Right cardiac atrium (tissue), 5 donors: ENCODE data around the gene MTARC2. TPM values are rescaled to one million over a fixed set of nuclear protein-coding genes. Genes with fewer than 3 reads are reported as not detected.

Experiments
- ATAC-seq, 2 donors: fragments of 200-7000 bp; cut with Tn5 transposase; one replicate each; pipeline versions ENCODE4 v1.8.0 to v1.9.1; 2020; ENCODE audit warnings: moderate library complexity in 2 of 2, mild to moderate bottlenecking in 1 of 2
- DNase-seq, 3 donors: peaks; one replicate each; pipeline ENCODE4 v3.0.0-alpha.2; 2020
- H3K27ac ChIP-seq: one replicate; pipeline ENCODE4 v1.5.1; 2013; ENCODE audit warnings: mild to moderate bottlenecking, low read length, control low read depth, moderate library complexity
- H3K27me3 ChIP-seq: one replicate; pipeline ENCODE4 v1.6.1; 2013; ENCODE audit not compliant: control insufficient read depth, insufficient read depth
- H3K4me1 ChIP-seq: one replicate; pipeline ENCODE4 v1.6.1; 2013; ENCODE audit warnings: low read length; ENCODE audit not compliant: control insufficient read depth, insufficient read depth
- H3K4me3 ChIP-seq: one replicate; pipeline ENCODE4 v1.5.1; 2013; ENCODE audit warnings: low read length, control low read depth
- H3K9me3 ChIP-seq: one replicate; pipeline ENCODE4 v1.6.1; 2013; ENCODE audit warnings: low read length; ENCODE audit not compliant: control insufficient read depth
- WGBS: extraction: QIAGEN DNeasy Blood & Tissue Kit; methylation state at CpG from one replicate; pipeline ENCODE4 v1.1.7; 2013; 5-methylcytosine and 5-hydroxymethylcytosine counted together
- intact Hi-C, 4 donors: fragments of 100-400 bp; cut with DNase I; formaldehyde crosslinking; loops; one replicate each; pipeline versions ENCODE4 v1.11.0 to v1.14.0; 2022 to 2023
- polyA plus RNA-seq: library from polyadenylated mRNA; stranded (reverse); fragments of 200-250 nt; gene quantifications from one replicate; pipeline ENCODE4 v1.2.3, GENCODE V29; 2013
- total RNA-seq, 4 donors: library from RNA; stranded (reverse); fragmentation: NEBNext Ultra II Directional; extraction: Animal tissue kit (Norgen Biotek cat#: 25700); gene quantifications; one replicate each; pipeline ENCODE4 v1.2.1, GENCODE V29; 2021
- donor health status: healthy with polysubstance abuse.
- donor health status: DM: no; HTN: yes; CAD: no.
- donor health status: DM: no; HTN: no; CAD: no.
- donor health status: DM: no; HTN: yes; CAD: no; lungs with severe emphysema.
- donor health status: DM: yes; HTN: yes; CAD: no.

The MTARC2 gene
- total and polyA plus RNA-seq, 5 donors, result 25.9 to 33.0 (median 30.7) TPM

- intact Hi-C loops, result no loop called here
- H3K27me3 ChIP-seq, result no peaks in the 10 kb centered on the region
- no peak overlapping the region for H3K27ac ChIP-seq
- ATAC-seq (peak; percentile 34 to 51), DNase-seq (peak in 2 of 3 donors; percentile 62 to 68)
- H3K9me3 ChIP-seq, result no peaks in the 10 kb centered on the region
- H3K4me1 ChIP-seq, result peaks cover 13% of the 10 kb centered on the region
- H3K4me3 ChIP-seq, result no peak overlapping the region
- WGBS, result 41% methylated on average over 4 of the region's 4 CpGs
Observed at GRCh38 chr1:220828950-220829586, 80.9 kb downstream of the MTARC2 start.

DNA sequence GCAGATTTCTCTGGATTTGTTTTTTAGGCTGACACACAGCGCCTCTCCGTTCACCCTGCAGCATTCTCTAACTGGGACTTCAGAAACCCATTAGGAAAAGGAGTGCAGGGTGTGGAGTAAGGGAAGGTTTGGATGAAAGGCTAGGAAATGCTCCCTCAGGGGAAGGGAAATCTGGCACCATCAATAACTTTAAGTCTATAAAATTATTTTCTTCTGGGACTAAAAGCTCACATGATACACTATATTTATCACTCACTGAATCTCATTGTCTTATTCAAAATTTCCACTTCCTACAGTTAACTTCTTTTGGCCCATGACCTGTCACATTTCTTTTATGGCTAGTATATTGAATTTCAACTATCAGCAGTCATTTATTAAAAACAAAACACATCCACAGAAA, 85.3 kb downstream of the MTARC2 start:
- WGBS, result 86% methylated on average over 2 of the region's 2 CpGs
- DNase-seq, result no peak
- Histone ChIP-seq H3K4me3 (no peak overlapping the region), H3K27me3 (no peaks in the 10 kb centered on the region), H3K4me1 (peaks cover 13% of the 10 kb centered on the region), H3K9me3 (no peaks in the 10 kb centered on the region), H3K27ac (no peak overlapping the region)
- intact Hi-C loops, result no loop called here
- ATAC-seq, result no peak

Other genes starting within 250 kb of the MTARC2 start
- 10 to 100 TPM; 18.6 to 25.1 (median 19.5) TPM for gene MARK1, start 220.2 kb upstream of the MTARC2 start, total RNA-seq
- 10.1 TPM for gene MARK1, start 220.2 kb upstream of the MTARC2 start, polyA plus RNA-seq
- 10 to 100 TPM; 10.3 to 16.1 (median 12.7) TPM for gene C1orf115, start 58.0 kb upstream of the MTARC2 start, total RNA-seq
- gene C1orf115, start 58.0 kb upstream of the MTARC2 start, polyA plus RNA-seq, result 15.1 TPM
- gene MTARC1, start 38.6 kb downstream of the MTARC2 start, total RNA-seq, result 10 to 100 TPM in 1 of 4 donors, 1 to 10 TPM in 3; 3.2 to 10.9 (median 3.5) TPM
- 13.4 TPM for gene MTARC1, start 38.6 kb downstream of the MTARC2 start, polyA plus RNA-seq
- gene HLX, start 131.1 kb downstream of the MTARC2 start, total RNA-seq, result 1 to 10 TPM; 4.1 to 9.4 (median 6.9) TPM
- 9.7 TPM for gene HLX, start 131.1 kb downstream of the MTARC2 start, polyA plus RNA-seq